Endodermal cell (in vitro differentiated cells): ENCODE results near the gene DHX34. TPM values are rescaled to one million over a fixed set of nuclear protein-coding genes. Genes with fewer than 3 reads are reported as not detected.

Experiments used
- DNase-seq: peaks from one replicate; pipeline ENCODE4 v3.0.0-alpha.2; 2017
- H3K27ac ChIP-seq: 2 replicates; pipeline ENCODE4 v1.5.1; 2013; ENCODE audit warnings: mild to moderate bottlenecking, low read depth, low read length, moderate library complexity
- H3K27me3 ChIP-seq: 2 replicates; pipeline ENCODE4 v1.6.1; 2013; ENCODE audit warnings: mild to moderate bottlenecking, low read length, moderate library complexity; ENCODE audit not compliant: insufficient read depth, control insufficient read depth, poor library complexity, severe bottlenecking
- H3K36me3 ChIP-seq: 2 replicates; pipeline ENCODE4 v1.7.0; 2013; ENCODE audit warnings: mild to moderate bottlenecking, low read length, moderate library complexity; ENCODE audit not compliant: control insufficient read depth, insufficient read depth
- H3K4me1 ChIP-seq: one replicate; pipeline ENCODE4 v1.7.0; 2013; ENCODE audit warnings: low read length; ENCODE audit not compliant: control insufficient read depth, insufficient read depth
- H3K4me3 ChIP-seq: 2 replicates; pipeline ENCODE4 v1.5.1; 2013; ENCODE audit warnings: mild to moderate bottlenecking, low read length, moderate library complexity
- H3K9ac ChIP-seq: 2 replicates; pipeline ENCODE4 v1.6.1; 2013; ENCODE audit warnings: mild to moderate bottlenecking, low read length, moderate library complexity; ENCODE audit not compliant: poor library complexity, severe bottlenecking; ENCODE audit errors: extremely low read depth
- H3K9me3 ChIP-seq: 2 replicates; pipeline ENCODE4 v1.6.1; 2013; ENCODE audit warnings: mild to moderate bottlenecking, low read length, moderate library complexity; ENCODE audit not compliant: control insufficient read depth
- H3K27ac Mint-ChIP-seq: 2 replicates; pipeline ENCODE4 v1.8.0; 2020; ENCODE audit warnings: mixed read lengths
- H3K27me3 Mint-ChIP-seq: 2 replicates; pipeline ENCODE4 v1.8.0; 2021; ENCODE audit warnings: mild to moderate bottlenecking, mixed read lengths; ENCODE audit not compliant: insufficient read depth
- H3K36me3 Mint-ChIP-seq: 2 replicates; pipeline ENCODE4 v1.8.0; 2020; ENCODE audit warnings: low read depth, mixed read lengths
- H3K4me1 Mint-ChIP-seq: 2 replicates; pipeline ENCODE4 v1.8.0; 2020; ENCODE audit warnings: mixed read lengths
- H3K4me3 Mint-ChIP-seq: 2 replicates; pipeline ENCODE4 v1.8.0; 2020; ENCODE audit warnings: mild to moderate bottlenecking, moderate library complexity, mixed read lengths
- H3K9me3 Mint-ChIP-seq: 2 replicates; pipeline ENCODE4 v1.8.0; 2020; ENCODE audit warnings: mild to moderate bottlenecking, mixed read lengths
- WGBS, 2 experiments: methylation state at CpG; one replicate each; pipeline versions ENCODE4 v1.1.5 to v1.1.7; 2013; ENCODE audit warnings: missing lambda C conversion rate in 2 of 2, mixed read lengths in 1 of 2; ENCODE audit not compliant: insufficient coverage in 1 of 2, insufficient read length in 1 of 2; 5-methylcytosine and 5-hydroxymethylcytosine counted together
- total RNA-seq, 2 donors: library from RNA; stranded (reverse); fragmentation: NEBNext Ultra II Directional in 1 of 2; extraction: Animal tissue kit (Norgen Biotek cat#: 25700) in 1 of 2; gene quantifications; 2 replicates in 1 of 2; 3 replicates in 1 of 2; pipeline ENCODE4 v1.2.1, GENCODE V29; 2021
- TF ChIP-seq, protein P1 (sequence below): fragments of 200-600 bp; sonication (generic); conservative IDR thresholded peaks from 2 replicates; pipeline ENCODE4 v1.5.0; 2021; ENCODE audit warnings: antibody characterized with exemption, mild to moderate bottlenecking

The DHX34 gene
- total RNA-seq, 2 donors from 2014 or later, result 36.9 to 43.9 TPM

DNA sequence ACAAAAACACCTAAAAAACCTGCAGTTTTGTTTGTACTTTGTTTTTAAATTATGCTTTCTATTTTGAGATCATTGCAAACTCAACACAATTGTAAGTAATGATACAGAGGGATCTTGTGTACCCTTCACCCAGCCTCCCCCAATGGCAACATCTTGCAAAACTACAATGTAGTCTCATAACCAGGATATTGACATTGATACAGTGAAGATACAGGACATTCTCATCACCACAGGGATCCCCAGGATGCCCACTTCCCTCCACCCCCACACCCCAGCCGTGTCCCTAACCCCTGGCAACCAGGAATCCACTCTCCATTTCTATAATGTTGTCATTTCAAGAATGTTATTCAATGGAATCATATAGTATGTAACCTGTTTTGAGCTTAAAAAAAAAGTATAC lies 27.5 kb upstream of the DHX34 start:
- H3K27ac Mint-ChIP-seq, result no peak overlapping the region
- H3K9me3 Mint-ChIP-seq, result no peaks in the 10 kb centered on the region
- 100% methylated on average over 1 of the region's 1 CpG; no CpG with 5 or more reads in 1 of the 2 experiments for WGBS, 2 experiments
- Histone ChIP-seq H3K4me1 (no peaks in the 10 kb centered on the region), H3K36me3 (no peaks in the 10 kb centered on the region), H3K9me3 (no peaks in the 10 kb centered on the region), H3K4me3 (no peak overlapping the region), H3K9ac (no peak overlapping the region), H3K27ac (no peak overlapping the region), H3K27me3 (no peaks in the 10 kb centered on the region)
- H3K36me3 Mint-ChIP-seq, result no peaks in the 10 kb centered on the region
- no peaks in the 10 kb centered on the region for H3K27me3 Mint-ChIP-seq
- no peaks in the 10 kb centered on the region for H3K4me1 Mint-ChIP-seq
- no peak for DNase-seq
- no peak overlapping the region for H3K4me3 Mint-ChIP-seq
- TF ChIP-seq, protein P1, sequence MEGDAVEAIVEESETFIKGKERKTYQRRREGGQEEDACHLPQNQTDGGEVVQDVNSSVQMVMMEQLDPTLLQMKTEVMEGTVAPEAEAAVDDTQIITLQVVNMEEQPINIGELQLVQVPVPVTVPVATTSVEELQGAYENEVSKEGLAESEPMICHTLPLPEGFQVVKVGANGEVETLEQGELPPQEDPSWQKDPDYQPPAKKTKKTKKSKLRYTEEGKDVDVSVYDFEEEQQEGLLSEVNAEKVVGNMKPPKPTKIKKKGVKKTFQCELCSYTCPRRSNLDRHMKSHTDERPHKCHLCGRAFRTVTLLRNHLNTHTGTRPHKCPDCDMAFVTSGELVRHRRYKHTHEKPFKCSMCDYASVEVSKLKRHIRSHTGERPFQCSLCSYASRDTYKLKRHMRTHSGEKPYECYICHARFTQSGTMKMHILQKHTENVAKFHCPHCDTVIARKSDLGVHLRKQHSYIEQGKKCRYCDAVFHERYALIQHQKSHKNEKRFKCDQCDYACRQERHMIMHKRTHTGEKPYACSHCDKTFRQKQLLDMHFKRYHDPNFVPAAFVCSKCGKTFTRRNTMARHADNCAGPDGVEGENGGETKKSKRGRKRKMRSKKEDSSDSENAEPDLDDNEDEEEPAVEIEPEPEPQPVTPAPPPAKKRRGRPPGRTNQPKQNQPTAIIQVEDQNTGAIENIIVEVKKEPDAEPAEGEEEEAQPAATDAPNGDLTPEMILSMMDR, result no peak

DNA sequence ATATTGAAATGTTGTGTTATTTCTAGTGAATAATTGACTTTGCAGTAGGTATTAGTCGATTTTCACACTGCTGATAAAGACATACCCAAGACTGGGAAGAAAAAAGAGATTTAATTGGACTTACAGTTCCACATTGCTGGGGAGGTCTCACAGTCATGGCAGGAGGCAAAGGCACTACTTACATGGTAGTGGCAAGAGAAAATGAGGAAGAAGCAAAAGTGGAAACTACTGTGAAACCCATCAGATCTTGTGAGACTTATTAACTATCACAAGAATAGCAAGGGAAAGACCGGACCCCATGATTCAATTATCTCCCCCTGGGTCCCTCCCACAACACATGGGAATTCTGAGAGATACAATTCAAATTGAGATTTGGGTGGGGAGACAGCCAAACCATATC lies 27.1 kb upstream of the DHX34 start:
- H3K4me1 ChIP-seq, result no peaks in the 10 kb centered on the region
- H3K9me3 ChIP-seq, result no peaks in the 10 kb centered on the region
- no peak overlapping the region for H3K9ac ChIP-seq
- H3K27me3 Mint-ChIP-seq, result no peaks in the 10 kb centered on the region
- 92% methylated on average over 1 to 2 of the region's 2 CpGs for WGBS, 2 experiments
- H3K27ac Mint-ChIP-seq, result no peak overlapping the region
- H3K36me3 ChIP-seq, result no peaks in the 10 kb centered on the region
- H3K36me3 Mint-ChIP-seq, result no peaks in the 10 kb centered on the region
- H3K27me3 ChIP-seq, result no peaks in the 10 kb centered on the region
- no peaks in the 10 kb centered on the region for H3K4me1 Mint-ChIP-seq
- no peak overlapping the region for H3K4me3 ChIP-seq
- no peak overlapping the region for H3K27ac ChIP-seq
- no peak overlapping the region for H3K4me3 Mint-ChIP-seq
- TF ChIP-seq, protein P1, result no peak
- no peak for DNase-seq
- no peaks in the 10 kb centered on the region for H3K9me3 Mint-ChIP-seq

DNA sequence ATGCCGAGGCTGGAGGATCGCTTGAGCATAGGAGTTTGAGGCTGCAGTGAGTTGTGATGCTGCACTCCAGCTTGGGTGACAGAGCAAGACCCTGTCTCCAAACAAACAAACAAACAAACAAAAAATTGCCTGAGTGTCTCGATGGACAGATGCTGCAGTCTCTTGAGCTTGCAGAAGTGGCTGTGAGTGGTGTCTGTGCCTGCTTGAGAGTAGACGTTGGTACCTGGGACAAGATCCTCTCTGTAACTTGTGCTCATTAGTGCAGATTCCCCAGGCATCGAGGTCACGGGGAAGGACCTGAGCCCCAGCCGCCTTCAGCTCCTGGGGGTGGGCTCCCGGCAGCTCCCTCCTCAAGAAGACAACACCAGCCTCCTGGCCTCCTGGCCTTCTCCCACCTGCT lies 25.7 kb upstream of the DHX34 start:
- Histone ChIP-seq H3K4me3 (no peak overlapping the region), H3K4me1 (no peaks in the 10 kb centered on the region), H3K36me3 (no peaks in the 10 kb centered on the region), H3K9ac (no peak overlapping the region), H3K27ac (no peak overlapping the region), H3K27me3 (no peaks in the 10 kb centered on the region), H3K9me3 (no peaks in the 10 kb centered on the region)
- H3K9me3 Mint-ChIP-seq, result no peaks in the 10 kb centered on the region
- H3K4me3 Mint-ChIP-seq, result no peak overlapping the region
- no peaks in the 10 kb centered on the region for H3K36me3 Mint-ChIP-seq
- no peak for DNase-seq
- no peak overlapping the region for H3K27ac Mint-ChIP-seq
- H3K27me3 Mint-ChIP-seq, result no peaks in the 10 kb centered on the region
- TF ChIP-seq, protein P1, result no peak
- 92 to 100% methylated on average over 1 to 8 of the region's 8 CpGs for WGBS, 2 experiments
- H3K4me1 Mint-ChIP-seq, result no peaks in the 10 kb centered on the region
